Motor neuron (in vitro differentiated cells): ENCODE data around the gene GTF3C2. TPM values are rescaled to one million over a fixed set of nuclear protein-coding genes. Genes with fewer than 3 reads are reported as not detected.
"Not testable (repeated sequence)": the region's sequence is repeated elsewhere in the genome, so short reads cannot be mapped to it uniquely, and the experiment has no call there.

ENCODE experiments used
- ATAC-seq, 8 experiments: fragments of 200-7000 bp; cut with Tn5 transposase; replicated peaks in 6 of 8; 2 replicates each; pipeline ENCODE4 v1.8.0; 2021; ENCODE audit warnings: mild to moderate bottlenecking in 8 of 8, moderate library complexity in 8 of 8
- H3K27ac ChIP-seq, 2 donors: fragments of 250-450 bp; sonication (Bioruptor Pico); 2 replicates each; pipeline ENCODE4 v1.9.0; 2021; ENCODE audit warnings: antibody characterized with exemption in 2 of 2, mild to moderate bottlenecking in 2 of 2, moderate library complexity in 1 of 2
- H3K4me1 ChIP-seq, 2 donors: fragments of 250-450 bp; sonication (Bioruptor Pico); replicated peaks in 1 of 2; 2 replicates each; pipeline ENCODE4 v1.6.1; 2021; ENCODE audit warnings: antibody characterized with exemption in 2 of 2, mild to moderate bottlenecking in 2 of 2, moderate library complexity in 1 of 2
- H3K4me3 ChIP-seq, 5 donors: fragments of 250-450 bp; sonication (Bioruptor Pico); 2 replicates each; pipeline ENCODE4 v1.9.0; 2021; ENCODE audit warnings: antibody characterized with exemption in 5 of 5, mild to moderate bottlenecking in 5 of 5, moderate library complexity in 4 of 5
- WGBS, 10 experiments: fragments of 450-650 bp; shearing (Covaris generic); methylation state at CpG; one replicate each; pipeline ENCODE4 v1.0.0; 2022; 5-methylcytosine and 5-hydroxymethylcytosine counted together
- in situ Hi-C, 9 experiments: fragments of 400-800 bp; cut with MboI; loops; one replicate each; pipeline ENCODE4 v1.15.0; 2021; ENCODE audit warnings: low sequenced_read_pairs in 9 of 9, low pct_unique_long_range_greater_than_20kb in 2 of 9; ENCODE audit not compliant: unreplicated experiment in 9 of 9
- total RNA-seq, 8 experiments: library from RNA; unstranded; fragments of 300-600 nt; gene quantifications; 2 replicates each; pipeline versions ENCODE4 v1.2.3 to v1.2.4, GENCODE V29; 2022

The GTF3C2 gene
- total RNA-seq, 8 experiments from 2014 or later = 19.6 to 80.8 (median 33.0) TPM

GRCh38 chr2:27309651-27310050 lies 46.9 kb downstream of the GTF3C2 start:
- H3K4me1 ChIP-seq = peaks cover 11 to 20% of the 10 kb centered on the region in 2 donors
- WGBS, 10 experiments = 94 to 100% (median 100%) methylated on average over 1 to 5 of the region's 6 CpGs; no CpG with 5 or more reads in 3 of the 10 experiments
- H3K4me3 ChIP-seq = no peak overlapping the region
- in situ Hi-C loops = no loop called here
- no peak overlapping the region for H3K27ac ChIP-seq
- no peak for ATAC-seq

GRCh38 chr2:27308359-27308881 lies 48.1 kb downstream of the GTF3C2 start, which contains the start of gene UCN:
UCN (minus strand) TSS chr2:27308445; CDS start chr2:27307895, 550 bp downstream.
- in situ Hi-C loops = no loop called here

GRCh38 chr2:27307545-27308358 lies 48.8 kb downstream of the GTF3C2 start:
- peak overlapping the region in 4 of 5 donors; percentile 5 to 20 (median 11) for H3K4me3 ChIP-seq
- in situ Hi-C loops = no loop called here
- H3K4me1 ChIP-seq = peaks cover 11 to 20% of the 10 kb centered on the region in 2 donors
- H3K27ac ChIP-seq = no peak overlapping the region
- ATAC-seq = peak; percentile 8 to 79 (median 76)
- 7 to 20% (median 15%) methylated on average over 2 to 11 of the region's 75 CpGs; no CpG with 5 or more reads in 6 of the 10 experiments for WGBS, 10 experiments

More at GRCh38 chr2:27308359-27308881, 48.1 kb downstream of the GTF3C2 start, which contains the start of gene UCN:
- Histone ChIP-seq H3K4me3 (peak within 1 kb of the TSS in 4 of 5 donors; percentile 5 to 20 (median 11)), H3K4me1 (peaks cover 11 to 20% of the 10 kb centered on the region in 2 donors), H3K27ac (no peak within 1 kb of the TSS)
- WGBS, 10 experiments = 12 to 80% (median 25%) methylated on average over 1 to 9 of the region's 25 CpGs; no CpG with 5 or more reads in 5 of the 10 experiments
- ATAC-seq = peak; percentile 50 to 79 (median 74)

- no peak for ATAC-seq
- Histone ChIP-seq H3K27ac (no peak overlapping the region), H3K4me3 (peak overlapping the region in 3 of 5 donors; percentile 5 to 20 (median 13)), H3K4me1 (peaks cover 11 to 20% of the 10 kb centered on the region in 2 donors)
- in situ Hi-C loops = no loop called here
- no CpG with 5 or more reads among the region's 14 CpGs for WGBS, 10 experiments
Observed at GRCh38 chr2:27307287-27307544, 49.3 kb downstream of the GTF3C2 start.

GRCh38 chr2:27306573-27307286 lies 49.8 kb downstream of the GTF3C2 start:
- in situ Hi-C loops = no loop called here
- H3K27ac ChIP-seq = no peak overlapping the region
- no peak overlapping the region for H3K4me3 ChIP-seq
- 26% methylated on average over 3 of the region's 51 CpGs; no CpG with 5 or more reads in 9 of the 10 experiments for WGBS, 10 experiments
- H3K4me1 ChIP-seq = peaks cover 11 to 20% of the 10 kb centered on the region in 2 donors
- ATAC-seq = peak in 6 of 8 experiments; percentile 7 to 17 (median 14)

- in situ Hi-C loops = no loop called here
- Histone ChIP-seq H3K4me3 (no peak overlapping the region), H3K4me1 (peaks cover 11 to 20% of the 10 kb centered on the region in 2 donors), H3K27ac (no peak overlapping the region)
- ATAC-seq = no peak
- 68% methylated on average over 20 of the region's 26 CpGs; no CpG with 5 or more reads in 9 of the 10 experiments for WGBS, 10 experiments
Observed at GRCh38 chr2:27306136-27306535, 50.4 kb downstream of the GTF3C2 start.

GRCh38 chr2:27305516-27305915 lies 51.0 kb downstream of the GTF3C2 start:
- no peak for ATAC-seq
- in situ Hi-C loops = no loop called here
- WGBS, 10 experiments = 40 to 100% (median 86%) methylated on average over 1 to 9 of the region's 16 CpGs; no CpG with 5 or more reads in 3 of the 10 experiments
- H3K4me3 ChIP-seq = no peak overlapping the region
- no peak overlapping the region for H3K27ac ChIP-seq
- H3K4me1 ChIP-seq = peaks cover 11 to 20% of the 10 kb centered on the region in 2 donors

- no peak overlapping the region for H3K4me3 ChIP-seq
- no peak for ATAC-seq
- 45 to 86% (median 64%) methylated on average over 1 to 6 of the region's 13 CpGs; no CpG with 5 or more reads in 2 of the 10 experiments for WGBS, 10 experiments
- in situ Hi-C loops = no loop called here
- peaks cover 11 to 20% of the 10 kb centered on the region in 2 donors for H3K4me1 ChIP-seq
- H3K27ac ChIP-seq = no peak overlapping the region
Observed at GRCh38 chr2:27304488-27305240, 51.9 kb downstream of the GTF3C2 start.

GRCh38 chr2:27303093-27304025 lies 53.2 kb downstream of the GTF3C2 start:
- in situ Hi-C loops = no loop called here
- Histone ChIP-seq H3K4me1 (peaks cover 11 to 16% of the 10 kb centered on the region in 2 donors), H3K27ac (no peak overlapping the region), H3K4me3 (no peak overlapping the region)
- ATAC-seq = peak; percentile 19 to 75 (median 39)
- 4 to 48% (median 16%) methylated on average over 3 to 22 of the region's 25 CpGs for WGBS, 10 experiments

- in situ Hi-C loops, H3K4me1 ChIP-seq, H3K4me3 ChIP-seq, ATAC-seq, H3K27ac ChIP-seq: not testable (repeated sequence)
- WGBS, 10 experiments = 41 to 100% (median 83%) methylated on average over 1 to 4 of the region's 4 CpGs; no CpG with 5 or more reads in 2 of the 10 experiments
Observed at GRCh38 chr2:27300606-27301005, 56.0 kb downstream of the GTF3C2 start.

GRCh38 chr2:27298391-27299080 lies 58.0 kb downstream of the GTF3C2 start:
- Histone ChIP-seq H3K4me1 (no peaks in the 10 kb centered on the region), H3K4me3 (no peak overlapping the region), H3K27ac (no peak overlapping the region)
- in situ Hi-C loops = loop anchor here in 5 of 9 experiments (25.0 kb wide), 2 partner anchors 186 to 336 kb away; partner anchors contain the start of genes ABHD1 (in 3 of the 5), CGREF1 (in 3 of the 5) and MAPRE3 (in 3 of the 5)
- 30 to 100% (median 71%) methylated on average over 1 to 9 of the region's 18 CpGs; no CpG with 5 or more reads in 2 of the 10 experiments for WGBS, 10 experiments
- ATAC-seq = no peak
